Gastroesophageal sphincter (tissue), 4 donors: Measurements from ENCODE around the gene NEDD4L. TPM values are rescaled to one million over a fixed set of nuclear protein-coding genes. Genes with fewer than 3 reads are reported as not detected.

Experiments used
- ATAC-seq: fragments of 150-250 bp; one replicate; pipeline ENCODE4 v1.9.1; 2016; ENCODE audit warnings: mild to moderate bottlenecking, moderate library complexity
- H3K27ac ChIP-seq, 4 donors: fragments of 200-600 bp; sonication (generic) in 3 of 4; 1 replicate in 3 of 4; 2 replicates in 1 of 4; pipeline ENCODE4 v1.5.1; 2016 to 2019
- H3K27me3 ChIP-seq: fragments of 200-600 bp; sonication (generic); one replicate; pipeline ENCODE4 v1.5.1; 2019
- H3K36me3 ChIP-seq, 2 donors: fragments of 200-600 bp; sonication (generic); one replicate each; pipeline ENCODE4 v1.5.1; 2019; ENCODE audit warnings: control low read depth in 1 of 2
- H3K4me1 ChIP-seq, 3 donors: fragments of 200-600 bp; sonication (generic); 1 replicate in 2 of 3; 2 replicates in 1 of 3; pipeline ENCODE4 v1.5.1; 2016 to 2019; ENCODE audit warnings: control low read depth in 2 of 3
- H3K4me3 ChIP-seq, 2 donors: fragments of 200-600 bp; sonication (generic); one replicate each; pipeline ENCODE4 v1.5.1; 2019; ENCODE audit warnings: mild to moderate bottlenecking in 1 of 2, moderate library complexity in 1 of 2
- H3K9me3 ChIP-seq, 3 donors: fragments of 200-600 bp; sonication (generic); one replicate each; pipeline ENCODE4 v1.5.1; 2017 to 2019; ENCODE audit warnings: control low read depth in 2 of 3
- EP300 ChIP-seq: sonication (generic); formaldehyde crosslinking; IDR thresholded peaks from one replicate; pipeline ENCODE4 v1.6.1; 2017; ENCODE audit warnings: antibody characterized with exemption, mild to moderate bottlenecking
- POLR2A ChIP-seq, 2 donors: fragments of 450-650 bp; IDR thresholded peaks; one replicate each; pipeline ENCODE4 v1.6.1; 2017; ENCODE audit warnings: antibody characterized with exemption in 2 of 2, mild to moderate bottlenecking in 2 of 2, moderate library complexity in 1 of 2
- POLR2AphosphoS5 ChIP-seq: sonication (generic); formaldehyde crosslinking; IDR thresholded peaks from one replicate; pipeline ENCODE4 v1.6.1; 2017; ENCODE audit warnings: antibody characterized with exemption
- WGBS, 2 donors: methylation state at CpG; one replicate each; pipeline ENCODE4 v1.1.5; 2018; ENCODE audit warnings: low coverage in 1 of 2; 5-methylcytosine and 5-hydroxymethylcytosine counted together
- total RNA-seq, 4 donors: library from RNA; depleted of rRNA; stranded (reverse); fragments of >200 nt; gene quantifications; one replicate each; pipeline ENCODE4 v1.1.0, GENCODE V29; 2016
- TF ChIP-seq, protein P1 (sequence below), 4 experiments: fragments of 200-600 bp in 2 of 4; fragments of 450-650 bp in 2 of 4; sonication (generic) in 1 of 4; IDR thresholded peaks; one replicate each; pipeline ENCODE4 v1.5.1; 2017 to 2019; ENCODE audit warnings: antibody characterized with exemption in 4 of 4, mild to moderate bottlenecking in 2 of 4, moderate library complexity in 2 of 4

The NEDD4L gene
- total RNA-seq, 4 donors from 2014 or later = 37.0 to 50.9 (median 43.0) TPM

DNA sequence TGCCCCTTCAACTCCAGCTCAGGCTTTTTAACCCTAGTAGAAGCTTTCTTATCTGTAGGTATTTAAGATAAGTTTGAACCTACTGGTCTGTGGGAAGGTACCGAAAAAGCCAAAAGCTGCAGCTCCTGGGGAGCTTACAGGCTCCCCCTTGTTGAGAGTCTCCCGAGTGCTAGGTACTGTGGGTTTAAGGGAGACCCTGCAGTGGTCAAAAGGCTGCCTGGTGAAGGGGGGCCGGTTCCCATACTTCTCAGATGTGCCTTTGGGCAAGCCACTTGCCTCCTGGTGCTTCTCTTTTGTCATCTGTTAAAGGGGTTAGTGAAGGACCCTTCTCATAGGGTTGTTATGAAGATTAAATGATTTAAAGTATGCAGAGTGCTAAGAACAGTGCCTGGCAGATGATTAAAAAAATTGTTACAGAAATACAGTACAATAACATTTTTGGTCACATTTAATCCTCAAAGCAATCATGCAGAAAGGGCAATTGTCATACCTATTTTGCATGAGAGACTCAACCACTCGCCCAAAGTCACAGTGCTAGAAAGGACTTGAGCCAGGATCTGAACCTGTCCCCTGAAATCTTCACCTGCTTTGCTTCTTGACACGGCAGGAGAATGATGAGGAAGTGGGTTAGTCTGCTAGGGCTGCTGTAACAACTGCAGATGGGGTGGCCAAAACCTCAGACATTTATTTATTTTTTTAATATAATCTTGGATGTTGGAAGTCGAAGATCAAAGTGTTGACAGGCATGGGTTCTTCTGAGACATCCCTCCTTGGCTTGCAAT, 62.5 kb downstream of the NEDD4L start:
- Histone ChIP-seq H3K27ac (peak overlapping the region in 3 of 4 donors; percentile 8 to 52 (median 28)), H3K9me3 (no peaks in the 10 kb centered on the region), H3K27me3 (no peaks in the 10 kb centered on the region), H3K4me1 (peaks cover 0 to 22% (median 0%) of the 10 kb centered on the region in 3 donors), H3K36me3 (no peaks in the 10 kb centered on the region), H3K4me3 (no peak overlapping the region)
- no peak for ATAC-seq
- TF ChIP-seq POLR2A (IDR thresholded peaks at IDR 0.05) = no peak
- TF ChIP-seq EP300 = no peak
- no peak for TF ChIP-seq POLR2AphosphoS5
- TF ChIP-seq, protein P1, sequence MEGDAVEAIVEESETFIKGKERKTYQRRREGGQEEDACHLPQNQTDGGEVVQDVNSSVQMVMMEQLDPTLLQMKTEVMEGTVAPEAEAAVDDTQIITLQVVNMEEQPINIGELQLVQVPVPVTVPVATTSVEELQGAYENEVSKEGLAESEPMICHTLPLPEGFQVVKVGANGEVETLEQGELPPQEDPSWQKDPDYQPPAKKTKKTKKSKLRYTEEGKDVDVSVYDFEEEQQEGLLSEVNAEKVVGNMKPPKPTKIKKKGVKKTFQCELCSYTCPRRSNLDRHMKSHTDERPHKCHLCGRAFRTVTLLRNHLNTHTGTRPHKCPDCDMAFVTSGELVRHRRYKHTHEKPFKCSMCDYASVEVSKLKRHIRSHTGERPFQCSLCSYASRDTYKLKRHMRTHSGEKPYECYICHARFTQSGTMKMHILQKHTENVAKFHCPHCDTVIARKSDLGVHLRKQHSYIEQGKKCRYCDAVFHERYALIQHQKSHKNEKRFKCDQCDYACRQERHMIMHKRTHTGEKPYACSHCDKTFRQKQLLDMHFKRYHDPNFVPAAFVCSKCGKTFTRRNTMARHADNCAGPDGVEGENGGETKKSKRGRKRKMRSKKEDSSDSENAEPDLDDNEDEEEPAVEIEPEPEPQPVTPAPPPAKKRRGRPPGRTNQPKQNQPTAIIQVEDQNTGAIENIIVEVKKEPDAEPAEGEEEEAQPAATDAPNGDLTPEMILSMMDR (IDR thresholded peaks at IDR 0.05) = no peak
- WGBS, 2 donors = 69 to 81% methylated on average over 3 to 5 of the region's 6 CpGs

DNA sequence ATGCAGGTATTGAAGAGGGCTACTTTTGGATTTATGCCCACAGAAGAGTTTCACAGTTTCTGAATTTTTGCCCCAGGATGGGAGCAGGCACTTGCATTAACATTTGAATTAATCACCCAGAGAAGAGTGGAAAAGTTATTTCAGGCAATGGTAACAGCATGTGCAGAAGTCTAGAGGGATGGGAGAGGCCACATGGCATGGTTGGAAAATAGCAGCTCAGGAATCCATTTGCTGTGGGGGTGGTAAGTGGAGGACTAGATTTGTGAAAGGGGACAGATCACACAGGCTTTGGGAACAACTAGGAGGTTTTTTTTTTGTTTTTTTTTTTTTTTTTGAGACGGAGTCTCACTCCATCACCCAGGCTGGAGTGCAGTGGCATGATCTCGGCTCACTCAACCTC, 65.2 kb downstream of the NEDD4L start:
- Histone ChIP-seq H3K27ac (no peak overlapping the region), H3K4me3 (no peak overlapping the region), H3K4me1 (peaks cover 0 to 22% (median 0%) of the 10 kb centered on the region in 3 donors), H3K36me3 (no peaks in the 10 kb centered on the region), H3K27me3 (no peaks in the 10 kb centered on the region), H3K9me3 (no peaks in the 10 kb centered on the region)
- WGBS, 2 donors = 100% methylated on average over 2 of the region's 2 CpGs; no CpG with 5 or more reads in 1 of the 2 donors
- TF ChIP-seq POLR2AphosphoS5 (no peak), EP300 (no peak), POLR2A (IDR thresholded peaks at IDR 0.05) (no peak)
- TF ChIP-seq, protein P1 (IDR thresholded peaks at IDR 0.05) = no peak
- no peak for ATAC-seq

DNA sequence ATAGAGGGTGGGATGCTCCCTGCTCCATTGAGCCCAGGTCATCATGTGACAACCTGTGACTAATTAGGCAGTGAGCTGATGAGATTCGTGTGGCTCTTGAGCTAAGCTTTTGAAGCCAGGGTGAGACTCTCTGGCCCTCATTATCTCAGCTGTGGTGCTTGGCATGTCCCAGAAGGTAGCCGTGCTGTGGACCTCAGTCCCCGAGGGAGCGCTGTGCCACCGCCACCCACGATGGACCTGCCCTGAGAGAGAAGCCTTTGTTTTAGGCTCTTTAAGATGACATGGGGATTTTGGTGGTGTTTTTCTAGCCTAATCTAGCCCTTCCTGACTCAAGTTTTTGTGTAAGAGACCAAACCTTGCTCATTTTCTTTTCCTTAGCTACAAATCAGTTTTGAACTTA, 66.4 kb downstream of the NEDD4L start:
- TF ChIP-seq, protein P1 (IDR thresholded peaks at IDR 0.05) = no peak
- TF ChIP-seq POLR2A (IDR thresholded peaks at IDR 0.05) = no peak
- TF ChIP-seq EP300 = no peak
- no peak for TF ChIP-seq POLR2AphosphoS5
- no peak overlapping the region for H3K27ac ChIP-seq
- no peak overlapping the region for H3K4me3 ChIP-seq
- peaks cover 0 to 13% (median 0%) of the 10 kb centered on the region in 3 donors for H3K4me1 ChIP-seq
- H3K9me3 ChIP-seq = no peaks in the 10 kb centered on the region
- no peak for ATAC-seq
- no peaks in the 10 kb centered on the region for H3K36me3 ChIP-seq
- H3K27me3 ChIP-seq = no peaks in the 10 kb centered on the region
- 82 to 100% methylated on average over 3 to 5 of the region's 6 CpGs for WGBS, 2 donors

DNA sequence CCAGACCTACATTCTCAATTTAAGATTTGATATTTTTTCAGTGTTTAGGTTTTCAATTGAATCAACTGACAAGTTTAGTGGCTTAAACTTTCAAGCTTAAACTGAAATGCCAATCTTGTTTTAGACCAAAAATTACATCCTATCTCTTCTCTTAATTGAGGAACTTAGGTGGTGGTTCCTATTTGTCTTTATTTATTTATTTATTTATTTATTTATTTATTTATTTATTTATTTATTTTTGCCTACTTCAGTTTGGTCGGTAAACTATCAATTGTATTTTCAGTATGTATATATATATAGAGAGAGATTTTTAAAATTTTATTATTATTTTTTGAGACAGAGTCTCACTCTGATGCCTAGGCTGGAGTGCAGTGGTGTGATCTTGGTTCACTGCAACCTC, 68.1 kb downstream of the NEDD4L start:
- Histone ChIP-seq H3K9me3 (no peaks in the 10 kb centered on the region), H3K4me3 (no peak overlapping the region), H3K36me3 (no peaks in the 10 kb centered on the region), H3K27me3 (no peaks in the 10 kb centered on the region), H3K4me1 (peaks cover 0 to 3% (median 0%) of the 10 kb centered on the region in 3 donors), H3K27ac (no peak overlapping the region)
- no peak for ATAC-seq
- TF ChIP-seq POLR2AphosphoS5 (no peak), POLR2A (IDR thresholded peaks at IDR 0.05) (no peak), EP300 (no peak)
- TF ChIP-seq, protein P1 (IDR thresholded peaks at IDR 0.05) = no peak
- WGBS, 2 donors = 91 to 93% methylated on average over 1 of the region's 1 CpG

DNA sequence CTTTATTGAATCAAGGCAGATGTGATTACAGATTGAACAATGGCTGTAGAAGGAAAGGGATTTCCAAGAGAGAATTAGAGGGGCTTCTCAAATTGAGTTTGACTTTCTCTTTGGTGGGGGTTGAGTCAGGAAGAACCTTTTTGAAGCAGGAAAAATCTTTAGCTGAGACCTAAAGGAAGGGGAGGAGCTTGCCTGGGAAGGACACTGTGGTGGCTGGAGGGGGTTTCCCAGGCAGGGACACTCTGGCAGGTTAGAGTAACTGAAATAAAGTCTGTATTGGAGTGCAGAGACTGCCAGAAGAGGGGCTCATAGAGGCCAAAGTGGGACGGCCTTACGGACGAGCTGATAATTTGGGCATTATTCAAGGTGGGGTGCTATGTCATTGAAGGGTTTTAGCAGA, 69.3 kb downstream of the NEDD4L start:
- Histone ChIP-seq H3K36me3 (no peaks in the 10 kb centered on the region), H3K27me3 (no peaks in the 10 kb centered on the region), H3K4me1 (peaks cover 0 to 14% (median 0%) of the 10 kb centered on the region in 3 donors), H3K27ac (no peak overlapping the region), H3K4me3 (no peak overlapping the region), H3K9me3 (no peaks in the 10 kb centered on the region)
- ATAC-seq = no peak
- 71 to 97% methylated on average over 3 of the region's 3 CpGs for WGBS, 2 donors
- TF ChIP-seq, protein P1 (IDR thresholded peaks at IDR 0.05) = no peak
